HFFc6 (cell line): ENCODE measurements around the gene EPHB1. TPM values are rescaled to one million over a fixed set of nuclear protein-coding genes. Genes with fewer than 3 reads are reported as not detected.

Experiments used
- DNase-seq: peaks from one replicate; pipeline ENCODE4 v3.0.0-alpha.2; 2018
- H3K27ac Mint-ChIP-seq: 2 replicates; pipeline ENCODE4 v1.8.0; 2020; ENCODE audit warnings: mild to moderate bottlenecking, mixed read lengths
- H3K27me3 Mint-ChIP-seq: 2 replicates; pipeline ENCODE4 v1.8.0; 2021; ENCODE audit warnings: mild to moderate bottlenecking, moderate library complexity, mixed read lengths; ENCODE audit not compliant: insufficient read depth
- H3K36me3 Mint-ChIP-seq: 2 replicates; pipeline ENCODE4 v1.8.0; 2021; ENCODE audit warnings: low read depth, mixed read lengths
- H3K4me1 Mint-ChIP-seq: 2 replicates; pipeline ENCODE4 v1.8.0; 2020; ENCODE audit warnings: low read depth, mixed read lengths
- H3K4me3 Mint-ChIP-seq: 2 replicates; pipeline ENCODE4 v1.8.0; 2020; ENCODE audit warnings: mild to moderate bottlenecking, moderate library complexity, mixed read lengths
- H3K9me3 Mint-ChIP-seq: 2 replicates; pipeline ENCODE4 v1.8.0; 2020; ENCODE audit warnings: mild to moderate bottlenecking, mixed read lengths
- CTCF ChIP-seq: fragments of 200-600 bp; sonication (generic); IDR thresholded peaks from 2 replicates; pipeline ENCODE4 v1.5.0; 2021; ENCODE audit warnings: antibody characterized with exemption, mild to moderate bottlenecking
- total RNA-seq, 6 experiments: library from RNA; stranded (reverse); fragmentation: NEBNext Ultra II Directional; extraction: Animal tissue kit (Norgen Biotek cat#: 25700); gene quantifications; 2 replicates in 1 of 6; 3 replicates in 5 of 6; pipeline ENCODE4 v1.2.3, GENCODE V29; 2021

EPHB1 gene
- total RNA-seq, 6 experiments from 2014 or later: 0.88 to 2.6 (median 1.0) TPM

- H3K36me3 Mint-ChIP-seq: no peaks in the 10 kb centered on the region; the same call in 1 of the 2 replicates
Observed at GRCh38 chr3:135009014-135009413, 214.0 kb downstream of the EPHB1 start.

DNA sequence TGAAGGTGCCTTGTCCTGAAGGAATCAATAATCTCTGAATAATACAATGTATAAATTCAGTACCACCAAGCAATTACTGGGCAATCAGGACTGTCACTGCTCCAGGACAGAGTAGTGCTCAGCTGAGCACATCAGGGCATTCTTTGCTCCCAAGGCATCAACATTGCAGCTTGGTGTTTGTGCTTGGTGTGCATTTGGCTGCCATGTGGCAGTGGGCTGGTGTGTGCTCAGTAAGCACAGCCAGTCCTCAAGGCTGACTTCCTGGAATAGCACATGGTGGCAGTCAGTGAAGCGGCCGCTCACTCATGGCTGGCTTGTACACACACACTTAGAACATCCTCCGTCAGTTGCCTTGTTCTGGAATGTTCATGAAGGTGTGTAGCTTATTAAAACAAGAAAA is 217.0 kb downstream of the EPHB1 start:
- Mint-ChIP-seq H3K4me1 (peaks cover 22% of the 10 kb centered on the region), H3K27me3 (no peaks in the 10 kb centered on the region; the same call in none of the 2 replicates), H3K9me3 (no peaks in the 10 kb centered on the region), H3K4me3 (no peak overlapping the region), H3K27ac (no peak overlapping the region), H3K36me3 (no peaks in the 10 kb centered on the region)
- no peak for TF ChIP-seq CTCF
- DNase-seq: no peak

More at GRCh38 chr3:135009014-135009413, 214.0 kb downstream of the EPHB1 start:
- Mint-ChIP-seq H3K27me3 (no peaks in the 10 kb centered on the region; the same call in 1 of the 2 replicates), H3K4me3 (no peak overlapping the region), H3K27ac (no peak overlapping the region), H3K9me3 (peaks cover 4% of the 10 kb centered on the region), H3K4me1 (peaks cover 22% of the 10 kb centered on the region)
- no peak for TF ChIP-seq CTCF
- peak; percentile 1 for DNase-seq

DNA sequence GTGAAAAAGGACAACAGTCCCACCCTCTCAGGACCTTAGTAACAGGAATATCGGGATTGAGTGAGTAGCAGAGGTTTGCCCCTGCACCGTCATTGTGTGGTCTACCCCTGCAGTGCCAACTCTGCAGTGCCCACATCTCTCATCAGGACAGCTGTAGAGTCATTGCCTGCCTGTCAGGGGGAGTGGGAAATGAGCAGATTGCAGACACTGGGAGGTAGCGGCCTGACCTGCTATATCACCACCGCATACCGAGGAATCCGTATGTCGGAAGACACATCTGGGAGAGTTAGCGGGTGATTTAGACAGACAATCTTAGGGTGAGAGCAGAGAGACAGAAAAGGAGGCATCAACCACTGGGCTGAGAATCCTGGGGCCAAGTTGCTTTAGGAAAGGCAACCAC is 218.1 kb downstream of the EPHB1 start:
- H3K4me3 Mint-ChIP-seq: no peak overlapping the region
- H3K4me1 Mint-ChIP-seq: peaks cover 12% of the 10 kb centered on the region
- H3K27me3 Mint-ChIP-seq: peaks cover 2% of the 10 kb centered on the region
- no peaks in the 10 kb centered on the region for H3K9me3 Mint-ChIP-seq
- no peak overlapping the region for H3K27ac Mint-ChIP-seq
- no peak for DNase-seq
- no peak for TF ChIP-seq CTCF
- no peaks in the 10 kb centered on the region for H3K36me3 Mint-ChIP-seq

- Mint-ChIP-seq H3K4me3 (no peak overlapping the region), H3K27me3 (peaks cover 2% of the 10 kb centered on the region), H3K36me3 (no peaks in the 10 kb centered on the region), H3K27ac (no peak overlapping the region), H3K9me3 (no peaks in the 10 kb centered on the region), H3K4me1 (no peaks in the 10 kb centered on the region)
- DNase-seq: no peak
- TF ChIP-seq CTCF: no peak
Observed at GRCh38 chr3:135014566-135014965, 219.5 kb downstream of the EPHB1 start.

- Mint-ChIP-seq H3K27ac (no peak overlapping the region), H3K4me1 (no peaks in the 10 kb centered on the region), H3K36me3 (no peaks in the 10 kb centered on the region), H3K9me3 (no peaks in the 10 kb centered on the region), H3K27me3 (peaks cover 4% of the 10 kb centered on the region), H3K4me3 (no peak overlapping the region)
- no peak for TF ChIP-seq CTCF
- DNase-seq: no peak
Observed at GRCh38 chr3:135017003-135017893, 222.2 kb downstream of the EPHB1 start.
